ENCODE data around the gene PEX7.

Gene PEX7

GRCh38 chr6:136780972-136781371 lies 41.4 kb upstream of the PEX7 start:
- peaks cover 26% of the 10 kb centered on the region; the same call in 1 of the 2 replicates for H3K79me2 ChIP-seq (ENCODE audit: insufficient read depth, low read depth)
- H3K4me1 ChIP-seq (ENCODE audit: low read depth, poor library complexity, severe bottlenecking): peaks cover 30% of the 10 kb centered on the region
- no peak overlapping the region for H2AFZ ChIP-seq (ENCODE audit: low read depth)
- H3K4me3 ChIP-seq (IDR thresholded peaks at IDR 0.05; ENCODE audit: insufficient read depth, low read depth, low read length): no peak overlapping the region
- H3K36me3 ChIP-seq (ENCODE audit: insufficient read depth): no peaks in the 10 kb centered on the region
- no peak overlapping the region for H3K4me2 ChIP-seq
- TF ChIP-seq CTCF (conservative IDR thresholded peaks at IDR 0.05; ENCODE audit: low read depth, low read length): no peak
- H3K27me3 ChIP-seq (ENCODE audit: insufficient read depth, low read depth): no peaks in the 10 kb centered on the region
- H3K27ac ChIP-seq: no peak overlapping the region
- H3K9ac ChIP-seq: no peak overlapping the region
- H4K20me1 ChIP-seq (ENCODE audit: insufficient read depth): no peaks in the 10 kb centered on the region

- H3K4me2 ChIP-seq: no peak overlapping the region
Observed at GRCh38 chr6:136782021-136782770, 40.2 kb upstream of the PEX7 start.

GRCh38 chr6:136783021-136783420 lies 39.4 kb upstream of the PEX7 start:
- no peak overlapping the region for H3K27ac ChIP-seq
- H3K36me3 ChIP-seq (ENCODE audit: insufficient read depth): no peaks in the 10 kb centered on the region
- H3K4me2 ChIP-seq: no peak overlapping the region

More at GRCh38 chr6:136782021-136782770, 40.2 kb upstream of the PEX7 start:
- Histone ChIP-seq H3K27me3 (ENCODE audit: insufficient read depth, low read depth) (no peaks in the 10 kb centered on the region), H3K36me3 (ENCODE audit: insufficient read depth) (no peaks in the 10 kb centered on the region), H3K27ac (no peak overlapping the region), H3K79me2 (ENCODE audit: insufficient read depth, low read depth) (peaks cover 39% of the 10 kb centered on the region; the same call in 1 of the 2 replicates), H4K20me1 (ENCODE audit: insufficient read depth) (no peaks in the 10 kb centered on the region), H3K4me3 (IDR thresholded peaks at IDR 0.05; ENCODE audit: insufficient read depth, low read depth, low read length) (no peak overlapping the region), H3K4me1 (ENCODE audit: low read depth, poor library complexity, severe bottlenecking) (peaks cover 40% of the 10 kb centered on the region), H3K9ac (no peak overlapping the region), H2AFZ (ENCODE audit: low read depth) (no peak overlapping the region)
- no peak for TF ChIP-seq CTCF (conservative IDR thresholded peaks at IDR 0.05; ENCODE audit: low read depth, low read length)

GRCh38 chr6:136783495-136784270 lies 38.7 kb upstream of the PEX7 start:
- no peak overlapping the region for H3K9ac ChIP-seq
- H3K4me2 ChIP-seq: peak overlapping the region; percentile 11; the same call in 1 of the 2 replicates
- no peak overlapping the region for H2AFZ ChIP-seq (ENCODE audit: low read depth)
- peaks cover 54% of the 10 kb centered on the region for H3K4me1 ChIP-seq (ENCODE audit: low read depth, poor library complexity, severe bottlenecking)
- H3K4me3 ChIP-seq (IDR thresholded peaks at IDR 0.05; ENCODE audit: insufficient read depth, low read depth, low read length): no peak overlapping the region
- H3K79me2 ChIP-seq (ENCODE audit: insufficient read depth, low read depth): peaks cover 42% of the 10 kb centered on the region
- H3K27me3 ChIP-seq (ENCODE audit: insufficient read depth, low read depth): no peaks in the 10 kb centered on the region
- no peaks in the 10 kb centered on the region for H3K36me3 ChIP-seq (ENCODE audit: insufficient read depth)
- TF ChIP-seq CTCF (conservative IDR thresholded peaks at IDR 0.05; ENCODE audit: low read depth, low read length): no peak
- H4K20me1 ChIP-seq (ENCODE audit: insufficient read depth): no peaks in the 10 kb centered on the region
- no peak overlapping the region for H3K27ac ChIP-seq

More at GRCh38 chr6:136783021-136783420, 39.4 kb upstream of the PEX7 start:
- TF ChIP-seq CTCF (conservative IDR thresholded peaks at IDR 0.05; ENCODE audit: low read depth, low read length): no peak
- H3K4me3 ChIP-seq (IDR thresholded peaks at IDR 0.05; ENCODE audit: insufficient read depth, low read depth, low read length): no peak overlapping the region
- peaks cover 48% of the 10 kb centered on the region for H3K4me1 ChIP-seq (ENCODE audit: low read depth, poor library complexity, severe bottlenecking)
- H3K27me3 ChIP-seq (ENCODE audit: insufficient read depth, low read depth): no peaks in the 10 kb centered on the region
- peaks cover 46% of the 10 kb centered on the region for H3K79me2 ChIP-seq (ENCODE audit: insufficient read depth, low read depth)
- H3K9ac ChIP-seq: no peak overlapping the region
- H4K20me1 ChIP-seq (ENCODE audit: insufficient read depth): no peaks in the 10 kb centered on the region
- H2AFZ ChIP-seq (ENCODE audit: low read depth): no peak overlapping the region
